SK-N-MC (cell line): ENCODE results near the gene SHOC2.

Source experiments
- EZH2 ChIP-seq: fragments of 200-600 bp; sonication (generic); IDR thresholded peaks from one replicate; pipeline ENCODE4 v1.6.1; 2017; ENCODE audit warnings: antibody characterized with exemption
- POLR2AphosphoS5 ChIP-seq: IDR thresholded peaks from 2 replicates; pipeline ENCODE4 v1.6.1; 2012; ENCODE audit warnings: mild to moderate bottlenecking, low read depth, low read length, borderline replicate concordance

DNA sequence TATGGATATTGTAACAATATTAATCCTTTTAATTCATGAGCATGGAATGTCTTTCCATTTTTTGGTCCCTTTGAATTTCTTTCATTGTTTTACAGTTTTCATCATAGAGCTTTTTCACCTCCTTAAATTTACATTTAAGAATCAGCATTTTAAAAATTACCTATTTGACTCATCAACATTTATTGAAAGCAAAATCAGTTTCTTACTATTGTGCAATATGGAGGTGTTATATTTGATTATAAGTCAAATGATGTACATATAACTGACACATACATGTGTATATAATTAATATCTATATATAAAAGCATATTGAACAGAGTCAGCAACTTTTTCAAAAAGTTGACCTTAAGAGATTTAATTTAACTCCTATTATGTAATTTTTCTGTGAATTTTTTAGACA lies 52.2 kb downstream of the SHOC2 start:
- TF ChIP-seq POLR2AphosphoS5 (no peak), EZH2 (no peak)
